Endodermal cell (in vitro differentiated cells): ENCODE results near the gene NOX3. TPM values are rescaled to one million over a fixed set of nuclear protein-coding genes. Genes with fewer than 3 reads are reported as not detected.

Experiments
- DNase-seq: peaks from one replicate; pipeline ENCODE4 v3.0.0-alpha.2; 2017
- H3K27ac ChIP-seq: 2 replicates; pipeline ENCODE4 v1.5.1; 2013; ENCODE audit warnings: mild to moderate bottlenecking, low read depth, low read length, moderate library complexity
- H3K27me3 ChIP-seq: 2 replicates; pipeline ENCODE4 v1.6.1; 2013; ENCODE audit warnings: mild to moderate bottlenecking, low read length, moderate library complexity; ENCODE audit not compliant: insufficient read depth, control insufficient read depth, poor library complexity, severe bottlenecking
- H3K36me3 ChIP-seq: 2 replicates; pipeline ENCODE4 v1.7.0; 2013; ENCODE audit warnings: mild to moderate bottlenecking, low read length, moderate library complexity; ENCODE audit not compliant: control insufficient read depth, insufficient read depth
- H3K4me1 ChIP-seq: one replicate; pipeline ENCODE4 v1.7.0; 2013; ENCODE audit warnings: low read length; ENCODE audit not compliant: control insufficient read depth, insufficient read depth
- H3K4me3 ChIP-seq: 2 replicates; pipeline ENCODE4 v1.5.1; 2013; ENCODE audit warnings: mild to moderate bottlenecking, low read length, moderate library complexity
- H3K9ac ChIP-seq: 2 replicates; pipeline ENCODE4 v1.6.1; 2013; ENCODE audit warnings: mild to moderate bottlenecking, low read length, moderate library complexity; ENCODE audit not compliant: poor library complexity, severe bottlenecking; ENCODE audit errors: extremely low read depth
- H3K9me3 ChIP-seq: 2 replicates; pipeline ENCODE4 v1.6.1; 2013; ENCODE audit warnings: mild to moderate bottlenecking, low read length, moderate library complexity; ENCODE audit not compliant: control insufficient read depth
- H3K27ac Mint-ChIP-seq: 2 replicates; pipeline ENCODE4 v1.8.0; 2020; ENCODE audit warnings: mixed read lengths
- H3K27me3 Mint-ChIP-seq: 2 replicates; pipeline ENCODE4 v1.8.0; 2021; ENCODE audit warnings: mild to moderate bottlenecking, mixed read lengths; ENCODE audit not compliant: insufficient read depth
- H3K36me3 Mint-ChIP-seq: 2 replicates; pipeline ENCODE4 v1.8.0; 2020; ENCODE audit warnings: low read depth, mixed read lengths
- H3K4me1 Mint-ChIP-seq: 2 replicates; pipeline ENCODE4 v1.8.0; 2020; ENCODE audit warnings: mixed read lengths
- H3K4me3 Mint-ChIP-seq: 2 replicates; pipeline ENCODE4 v1.8.0; 2020; ENCODE audit warnings: mild to moderate bottlenecking, moderate library complexity, mixed read lengths
- H3K9me3 Mint-ChIP-seq: 2 replicates; pipeline ENCODE4 v1.8.0; 2020; ENCODE audit warnings: mild to moderate bottlenecking, mixed read lengths
- WGBS, 2 experiments: methylation state at CpG; one replicate each; pipeline versions ENCODE4 v1.1.5 to v1.1.7; 2013; ENCODE audit warnings: missing lambda C conversion rate in 2 of 2, mixed read lengths in 1 of 2; ENCODE audit not compliant: insufficient coverage in 1 of 2, insufficient read length in 1 of 2; 5-methylcytosine and 5-hydroxymethylcytosine counted together
- total RNA-seq, 2 donors: library from RNA; stranded (reverse); fragmentation: NEBNext Ultra II Directional in 1 of 2; extraction: Animal tissue kit (Norgen Biotek cat#: 25700) in 1 of 2; gene quantifications; 2 replicates in 1 of 2; 3 replicates in 1 of 2; pipeline ENCODE4 v1.2.1, GENCODE V29; 2021
- TF ChIP-seq, protein P1 (sequence below): fragments of 200-600 bp; sonication (generic); conservative IDR thresholded peaks from 2 replicates; pipeline ENCODE4 v1.5.0; 2021; ENCODE audit warnings: antibody characterized with exemption, mild to moderate bottlenecking

Gene NOX3
- total RNA-seq, 2 donors from 2014 or later = not detected

DNA sequence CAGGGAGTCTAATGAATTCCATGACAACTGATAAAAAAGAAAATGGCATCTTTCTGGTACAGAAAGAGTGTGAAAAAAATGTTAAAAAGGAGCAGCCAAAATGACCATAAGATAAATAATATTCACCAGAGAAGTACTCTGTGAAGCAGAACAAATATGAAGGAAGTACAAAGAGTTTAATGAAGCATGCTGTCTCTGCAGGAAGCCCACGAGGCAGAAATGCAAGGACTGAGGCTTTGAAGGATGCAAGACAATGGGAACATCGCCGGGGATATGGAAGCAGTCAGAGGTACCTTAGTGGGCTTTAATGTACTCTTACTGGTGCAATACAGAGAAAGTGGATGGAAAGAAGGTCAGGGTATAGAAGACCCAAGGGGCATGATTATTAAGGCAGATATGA, 50.7 kb downstream of the NOX3 start:
- H3K4me3 Mint-ChIP-seq = no peak overlapping the region
- H3K27me3 Mint-ChIP-seq = no peaks in the 10 kb centered on the region
- Histone ChIP-seq H3K27ac (no peak overlapping the region), H3K4me3 (no peak overlapping the region), H3K9ac (no peak overlapping the region), H3K9me3 (no peaks in the 10 kb centered on the region), H3K4me1 (no peaks in the 10 kb centered on the region), H3K27me3 (no peaks in the 10 kb centered on the region), H3K36me3 (no peaks in the 10 kb centered on the region)
- no peaks in the 10 kb centered on the region for H3K4me1 Mint-ChIP-seq
- H3K36me3 Mint-ChIP-seq = no peaks in the 10 kb centered on the region
- H3K9me3 Mint-ChIP-seq = no peaks in the 10 kb centered on the region
- H3K27ac Mint-ChIP-seq = no peak overlapping the region
- TF ChIP-seq, protein P1, sequence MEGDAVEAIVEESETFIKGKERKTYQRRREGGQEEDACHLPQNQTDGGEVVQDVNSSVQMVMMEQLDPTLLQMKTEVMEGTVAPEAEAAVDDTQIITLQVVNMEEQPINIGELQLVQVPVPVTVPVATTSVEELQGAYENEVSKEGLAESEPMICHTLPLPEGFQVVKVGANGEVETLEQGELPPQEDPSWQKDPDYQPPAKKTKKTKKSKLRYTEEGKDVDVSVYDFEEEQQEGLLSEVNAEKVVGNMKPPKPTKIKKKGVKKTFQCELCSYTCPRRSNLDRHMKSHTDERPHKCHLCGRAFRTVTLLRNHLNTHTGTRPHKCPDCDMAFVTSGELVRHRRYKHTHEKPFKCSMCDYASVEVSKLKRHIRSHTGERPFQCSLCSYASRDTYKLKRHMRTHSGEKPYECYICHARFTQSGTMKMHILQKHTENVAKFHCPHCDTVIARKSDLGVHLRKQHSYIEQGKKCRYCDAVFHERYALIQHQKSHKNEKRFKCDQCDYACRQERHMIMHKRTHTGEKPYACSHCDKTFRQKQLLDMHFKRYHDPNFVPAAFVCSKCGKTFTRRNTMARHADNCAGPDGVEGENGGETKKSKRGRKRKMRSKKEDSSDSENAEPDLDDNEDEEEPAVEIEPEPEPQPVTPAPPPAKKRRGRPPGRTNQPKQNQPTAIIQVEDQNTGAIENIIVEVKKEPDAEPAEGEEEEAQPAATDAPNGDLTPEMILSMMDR = no peak
- DNase-seq = no peak
- 61 to 86% methylated on average over 3 of the region's 3 CpGs for WGBS, 2 experiments

DNA sequence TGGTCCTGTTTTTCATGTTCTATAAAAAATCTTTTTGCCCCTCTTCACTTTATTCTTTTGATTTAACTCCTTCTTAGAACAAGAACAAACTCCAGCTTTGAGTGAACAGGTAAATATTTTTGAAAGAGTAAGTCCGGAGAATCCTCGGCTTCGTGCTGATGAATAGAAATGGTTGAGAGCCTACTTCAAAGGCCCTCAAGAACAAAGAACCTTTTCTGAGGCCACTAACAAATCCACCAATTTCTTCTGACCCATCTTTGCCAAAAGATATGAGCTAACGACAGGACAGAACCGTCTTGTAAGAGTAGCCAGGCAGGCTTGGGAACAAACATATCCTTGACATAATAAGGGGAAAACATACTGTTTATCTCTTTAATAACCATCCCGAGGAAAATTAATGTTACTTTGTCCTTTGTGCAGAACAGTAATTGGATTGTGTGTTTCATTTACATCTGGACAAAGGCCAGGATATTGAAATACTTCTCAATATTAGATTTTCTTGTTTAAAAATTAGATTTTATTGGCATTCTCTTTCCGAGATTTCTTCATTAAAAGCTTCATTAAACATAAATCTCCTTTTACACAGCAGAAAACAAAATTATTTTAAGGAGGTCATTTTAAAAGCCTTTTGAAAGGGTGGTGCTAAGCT, 52.9 kb downstream of the NOX3 start:
- Histone ChIP-seq H3K27me3 (no peaks in the 10 kb centered on the region), H3K9me3 (no peaks in the 10 kb centered on the region), H3K36me3 (no peaks in the 10 kb centered on the region), H3K4me3 (no peak overlapping the region), H3K4me1 (no peaks in the 10 kb centered on the region), H3K27ac (no peak overlapping the region), H3K9ac (no peak overlapping the region)
- TF ChIP-seq, protein P1 = no peak
- Mint-ChIP-seq H3K27ac (no peak overlapping the region), H3K9me3 (no peaks in the 10 kb centered on the region), H3K36me3 (no peaks in the 10 kb centered on the region), H3K27me3 (no peaks in the 10 kb centered on the region), H3K4me1 (no peaks in the 10 kb centered on the region), H3K4me3 (no peak overlapping the region)
- WGBS, 2 experiments = 72 to 88% methylated on average over 3 to 7 of the region's 7 CpGs
- DNase-seq = no peak

DNA sequence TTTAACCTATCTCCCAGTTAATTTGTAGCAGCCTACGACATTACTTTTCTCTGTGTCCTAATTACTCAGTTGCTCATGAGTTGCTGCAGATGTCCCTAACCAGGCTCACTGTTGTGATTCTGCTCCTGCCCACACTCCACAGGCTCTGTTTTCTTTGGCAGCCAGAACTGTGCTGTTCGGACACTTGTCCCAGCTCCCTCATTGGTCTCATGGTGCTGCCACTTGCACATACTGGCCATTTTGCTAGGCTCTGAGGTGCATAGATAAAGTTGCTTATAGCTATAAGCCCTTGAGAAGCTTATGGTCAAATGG, 55.0 kb downstream of the NOX3 start:
- H3K4me3 Mint-ChIP-seq = no peak overlapping the region
- H3K27me3 ChIP-seq = no peaks in the 10 kb centered on the region
- 86 to 100% methylated on average over 2 of the region's 2 CpGs for WGBS, 2 experiments
- H3K9me3 Mint-ChIP-seq = no peaks in the 10 kb centered on the region
- no peak for DNase-seq
- no peaks in the 10 kb centered on the region for H3K36me3 Mint-ChIP-seq
- H3K4me1 Mint-ChIP-seq = no peaks in the 10 kb centered on the region
- no peaks in the 10 kb centered on the region for H3K27me3 Mint-ChIP-seq
- no peaks in the 10 kb centered on the region for H3K4me1 ChIP-seq
- TF ChIP-seq, protein P1 = no peak
- no peaks in the 10 kb centered on the region for H3K36me3 ChIP-seq
- H3K27ac ChIP-seq = no peak overlapping the region
- H3K27ac Mint-ChIP-seq = no peak overlapping the region
- no peak overlapping the region for H3K9ac ChIP-seq
- H3K4me3 ChIP-seq = no peak overlapping the region
- no peaks in the 10 kb centered on the region for H3K9me3 ChIP-seq
